ENCODE data around the gene PLA2G2A.

GRCh38 chr1:19926296-19927129 is 52.9 kb downstream of the PLA2G2A start:
- TF ChIP-seq CTCF (IDR thresholded peaks at IDR 0.05; ENCODE audit: low read depth, low read length, missing input control) = no peak
- no peak for TF ChIP-seq TAF1 (conservative IDR thresholded peaks at IDR 0.05)
- no peak for TF ChIP-seq MAX (IDR thresholded peaks at IDR 0.05)
- no peak for TF ChIP-seq HNF4A (conservative IDR thresholded peaks at IDR 0.05)
- no peak for TF ChIP-seq YY1 (IDR thresholded peaks at IDR 0.05)
- no peak for TF ChIP-seq REST (IDR thresholded peaks at IDR 0.05)
- TF ChIP-seq EGR1 (IDR thresholded peaks at IDR 0.05; ENCODE audit: low read depth in 2 of 2) = no peak
- no peak for TF ChIP-seq ATF3 (IDR thresholded peaks at IDR 0.05)
- no peak for TF ChIP-seq SP1 (IDR thresholded peaks at IDR 0.05)
- TF ChIP-seq RAD21 (IDR thresholded peaks at IDR 0.05) = no peak
- TF ChIP-seq GABPA (IDR thresholded peaks at IDR 0.05 in 1 of 2, conservative IDR thresholded peaks at IDR 0.05 in 1 of 2) = no peak
- TF ChIP-seq RXRA (IDR thresholded peaks at IDR 0.05) = no peak
